IMR-90 (cell line): ENCODE results near the gene TOB2. TPM values are rescaled to one million over a fixed set of nuclear protein-coding genes. Genes with fewer than 3 reads are reported as not detected.
A peak's percentile ranks its signal among the peaks of the same experiment; 100 is the strongest.

Source experiments
- ATAC-seq: fragments of 200-7000 bp; cut with Tn5 transposase; 2 replicates; pipeline ENCODE4 v1.9.1; 2020; ENCODE audit warnings: low read depth, mild to moderate bottlenecking, moderate library complexity
- BruUV-seq: library from RNA; stranded (reverse); fragments of 400-500 nt; replicated peaks from 2 replicates; lab custom pipeline; 2021; lab: Mats Ljungman, UMichigan
- CTCF ChIA-PET: fragments of 300-600 bp; formaldehyde crosslinking; extraction: SDS; loops from one replicate; lab custom pipeline; 2021; ENCODE audit warnings: antibody characterized with exemption; lab: Yijun Ruan, JAX
- POLR2A ChIA-PET: fragments of 300-600 bp; sonication (Branson Sonifier 250); formaldehyde crosslinking; loops from one replicate; lab custom pipeline; 2022; ENCODE audit warnings: antibody characterized with exemption; ENCODE audit not compliant: unreplicated experiment; lab: Charles Lee
- DNase-seq: peaks from one replicate; pipeline ENCODE4 v3.0.0; 2013
- H2AFZ ChIP-seq: replicated peaks from 2 replicates; pipeline ENCODE3; 2013; ENCODE audit warnings: low read length, mild to moderate bottlenecking; ENCODE audit not compliant: poor library complexity
- H2AK5ac ChIP-seq: 2 replicates; pipeline ENCODE4 v1.6.1; 2013; ENCODE audit warnings: low read depth, low read length, inconsistent platforms
- H2AK9ac ChIP-seq: replicated peaks from 2 replicates; pipeline ENCODE3; 2013; ENCODE audit warnings: mild to moderate bottlenecking, low read depth, low read length, moderate library complexity; ENCODE audit not compliant: poor library complexity
- H2BK120ac ChIP-seq: 2 replicates; pipeline ENCODE4 v1.6.1; 2013; ENCODE audit warnings: low read depth, low read length, inconsistent platforms
- H2BK15ac ChIP-seq: 3 replicates; pipeline ENCODE4 v1.6.1; 2013; ENCODE audit warnings: low read depth, low read length, inconsistent platforms
- H2BK20ac ChIP-seq: 2 replicates; pipeline ENCODE4 v1.6.1; 2013; ENCODE audit warnings: low read depth, mild to moderate bottlenecking, inconsistent platforms, low read length, moderate library complexity
- H2BK5ac ChIP-seq: 2 replicates; pipeline ENCODE4 v1.6.1; 2013; ENCODE audit warnings: mild to moderate bottlenecking, low read depth, low read length, inconsistent platforms; ENCODE audit not compliant: poor library complexity, severe bottlenecking
- H3K14ac ChIP-seq: replicated peaks from 2 replicates; pipeline ENCODE4 v1.6.1; 2013; ENCODE audit warnings: low read depth, low read length, inconsistent platforms
- H3K18ac ChIP-seq: 2 replicates; pipeline ENCODE4 v1.6.1; 2013; ENCODE audit warnings: low read depth, low read length, control low read depth
- H3K23ac ChIP-seq: 2 replicates; pipeline ENCODE4 v1.6.1; 2013; ENCODE audit warnings: low read depth, low read length, inconsistent platforms
- H3K27ac ChIP-seq: 2 replicates; pipeline ENCODE4 v1.5.1; 2013; ENCODE audit warnings: mild to moderate bottlenecking, control low read depth, low read length; ENCODE audit not compliant: insufficient read depth
- H3K27me3 ChIP-seq: 2 replicates; pipeline ENCODE4 v1.6.1; 2013; ENCODE audit warnings: low read length; ENCODE audit not compliant: control insufficient read depth, insufficient read depth
- H3K36me3 ChIP-seq: 2 replicates; pipeline ENCODE4 v1.6.1; 2013; ENCODE audit warnings: low read length, mixed read lengths; ENCODE audit not compliant: control insufficient read depth, insufficient read depth
- H3K4ac ChIP-seq: 2 replicates; pipeline ENCODE4 v1.6.1; 2013; ENCODE audit warnings: low read depth, low read length, inconsistent platforms
- H3K4me1 ChIP-seq: 2 replicates; pipeline ENCODE4 v1.6.1; 2013; ENCODE audit warnings: low read length, mixed read lengths; ENCODE audit not compliant: control insufficient read depth, insufficient read depth
- H3K4me2 ChIP-seq: 2 replicates; pipeline ENCODE4 v1.6.1; 2013; ENCODE audit warnings: low read depth, mild to moderate bottlenecking, control low read depth, low read length, moderate library complexity
- H3K4me3 ChIP-seq: 2 replicates; pipeline ENCODE4 v1.5.1; 2013; ENCODE audit warnings: low read depth, mild to moderate bottlenecking, control low read depth, low read length, moderate library complexity; ENCODE audit not compliant: insufficient read depth
- H3K56ac ChIP-seq: 2 replicates; pipeline ENCODE4 v1.6.1; 2013; ENCODE audit warnings: low read length, inconsistent platforms; ENCODE audit not compliant: insufficient read depth; ENCODE audit errors: extremely low read depth
- H3K79me1 ChIP-seq, 2 experiments: 2 replicates each; pipeline ENCODE4 v1.6.1; 2013; ENCODE audit warnings: low read length in 2 of 2, inconsistent platforms in 1 of 2, low read depth in 1 of 2
- H3K9ac ChIP-seq: 2 replicates; pipeline ENCODE4 v1.6.1; 2013; ENCODE audit warnings: low read depth, low read length, control low read depth
- H3K9me1 ChIP-seq: 2 replicates; pipeline ENCODE4 v1.6.1; 2013; ENCODE audit warnings: low read length, inconsistent platforms; ENCODE audit not compliant: insufficient read depth
- H3K9me3 ChIP-seq: 2 replicates; pipeline ENCODE4 v1.6.1; 2013; ENCODE audit warnings: low read length; ENCODE audit not compliant: control insufficient read depth, insufficient read depth
- H4K20me1 ChIP-seq: 2 replicates; pipeline ENCODE4 v1.6.1; 2013; ENCODE audit warnings: low read length, inconsistent platforms; ENCODE audit not compliant: insufficient read depth
- H4K5ac ChIP-seq: 2 replicates; pipeline ENCODE4 v1.6.1; 2013; ENCODE audit warnings: mild to moderate bottlenecking, low read depth, low read length, control low read depth
- H4K8ac ChIP-seq, 2 experiments: 2 replicates each; pipeline ENCODE4 v1.6.1; 2013; ENCODE audit warnings: low read depth in 2 of 2, low read length in 2 of 2, control low read depth in 1 of 2, inconsistent platforms in 1 of 2
- H4K91ac ChIP-seq: 2 replicates; pipeline ENCODE4 v1.6.1; 2013; ENCODE audit warnings: low read depth, low read length, inconsistent platforms; ENCODE audit not compliant: insufficient read depth
- BHLHE40 ChIP-seq: fragments of 150-350 bp; IDR thresholded peaks from 2 replicates; pipeline ENCODE4 v1.6.1; 2016; ENCODE audit warnings: mild to moderate bottlenecking, low read depth, low read length
- CEBPB ChIP-seq: IDR thresholded peaks from 2 replicates; pipeline ENCODE4 v1.6.1; 2012; ENCODE audit warnings: low read depth, low read length, improper control_type of control experiment
- CHD1 ChIP-seq: IDR thresholded peaks from 2 replicates; pipeline ENCODE4 v1.6.1; 2012; ENCODE audit warnings: low read depth, low read length, improper control_type of control experiment
- ELK1 ChIP-seq: fragments of 150-350 bp; IDR thresholded peaks from 2 replicates; pipeline ENCODE4 v1.6.1; 2016; ENCODE audit warnings: low read depth, mild to moderate bottlenecking, low read length, moderate library complexity, borderline replicate concordance
- FOS ChIP-seq: fragments of 150-350 bp; IDR thresholded peaks from 2 replicates; pipeline ENCODE4 v1.6.1; 2016; ENCODE audit warnings: low read depth, low read length
- MAFK ChIP-seq: IDR thresholded peaks from 2 replicates; pipeline ENCODE4 v1.6.1; 2012; ENCODE audit warnings: low read depth, low read length, improper control_type of control experiment
- MAZ ChIP-seq: IDR thresholded peaks from 2 replicates; pipeline ENCODE4 v1.6.1; 2012; ENCODE audit warnings: low read depth, mild to moderate bottlenecking, low read length, improper control_type of control experiment, moderate library complexity, borderline replicate concordance
- MXI1 ChIP-seq: IDR thresholded peaks from 2 replicates; pipeline ENCODE4 v1.6.1; 2012; ENCODE audit warnings: low read depth, mild to moderate bottlenecking, low read length, moderate library complexity, borderline replicate concordance
- NFE2L2 ChIP-seq: fragments of 150-350 bp; IDR thresholded peaks from 2 replicates; pipeline ENCODE4 v1.6.1; 2016; ENCODE audit warnings: low read depth, mild to moderate bottlenecking, low read length
- POLR2A ChIP-seq: IDR thresholded peaks from 2 replicates; pipeline ENCODE4 v1.6.1; 2012; ENCODE audit warnings: mild to moderate bottlenecking, low read depth, low read length
- RAD21 ChIP-seq: IDR thresholded peaks from 2 replicates; pipeline ENCODE4 v1.6.1; 2012; ENCODE audit warnings: low read length, improper control_type of control experiment
- RCOR1 ChIP-seq: IDR thresholded peaks from 2 replicates; pipeline ENCODE4 v1.6.1; 2012; ENCODE audit warnings: mild to moderate bottlenecking, low read length, improper control_type of control experiment; ENCODE audit not compliant: insufficient replicate concordance
- RFX5 ChIP-seq: IDR thresholded peaks from 2 replicates; pipeline ENCODE4 v1.8.0; 2012; ENCODE audit warnings: low read depth, mild to moderate bottlenecking, low read length, moderate library complexity
- SMC3 ChIP-seq: fragments of 150-350 bp; IDR thresholded peaks from 2 replicates; pipeline ENCODE4 v1.6.1; 2016; ENCODE audit warnings: low read depth, mild to moderate bottlenecking, antibody characterized with exemption, low read length, moderate library complexity
- USF2 ChIP-seq: fragments of 150-350 bp; IDR thresholded peaks from 2 replicates; pipeline ENCODE4 v1.6.1; 2017; ENCODE audit warnings: mild to moderate bottlenecking, antibody characterized with exemption, low read length, low read depth
- WGBS, 2 experiments: methylation state at CpG; one replicate each; pipeline versions ENCODE4 v1.1.5 to v1.1.7; 2013; ENCODE audit warnings: missing lambda C conversion rate in 2 of 2; ENCODE audit not compliant: insufficient read length in 1 of 2; ENCODE audit errors: extremely low coverage in 2 of 2; 5-methylcytosine and 5-hydroxymethylcytosine counted together
- dilution Hi-C: fragments of 300-500 bp; cut with HindIII; formaldehyde crosslinking; loops from one replicate; pipeline ENCODE4 v1.14.3; 2018; ENCODE audit warnings: low sequenced_read_pairs; ENCODE audit not compliant: unreplicated experiment
- in situ Hi-C: fragments of 300-500 bp; cut with MboI; formaldehyde crosslinking; loops from 3 replicates; pipeline ENCODE4 v1.14.3; 2019; ENCODE audit warnings: low sequenced_read_pairs, inconsistent platforms, mixed read lengths
- intact Hi-C: fragments of 100-400 bp; cut with micrococcal nuclease; formaldehyde crosslinking; loops from 2 replicates; pipeline ENCODE4 v1.10.0; 2022
- polyA plus RNA-seq, 3 experiments: library from polyadenylated mRNA; depleted of rRNA; stranded (reverse); fragments of >200 nt; gene quantifications; 2 replicates each; pipeline ENCODE4 v1.2.3, GENCODE V29; 2012; ENCODE audit warnings: low replicate concordance in 1 of 3
- total RNA-seq: library from RNA; depleted of rRNA; stranded (reverse); fragments of >200 nt; gene quantifications from 2 replicates; pipeline ENCODE4 v1.2.3, GENCODE V29; 2012

The TOB2 gene
- total and polyA plus RNA-seq, 2 of the 4 experiments (the other 2 are of a cell fraction), result 17.4 to 23.3 TPM

- peak overlapping the region; percentile 90 for H2AFZ ChIP-seq
- no peaks in the 10 kb centered on the region for H3K27me3 ChIP-seq
- peak overlapping the region; percentile 24; the same call in 1 of the 3 replicates for H2BK15ac ChIP-seq
- peaks cover 49% of the 10 kb centered on the region for H4K20me1 ChIP-seq
- peak overlapping the region; percentile 86 for H4K91ac ChIP-seq
- WGBS, 2 experiments, result no CpG with 5 or more reads among the region's 22 CpGs
- intact Hi-C loops (loop anchor here (1.0 to 2.0 kb wide), 4 partner anchors 65 to 160 kb away; partner anchors contain the start of gene TEF), in situ Hi-C loops (no loop called here), dilution Hi-C loops (no loop called here)
- peak overlapping the region; percentile 93 for H3K9ac ChIP-seq
- peak overlapping the region; percentile 81 for H2AK5ac ChIP-seq
- no TSS peak for BruUV-seq
- POLR2A ChIA-PET, result interaction anchor here (0.6 kb wide), 1 partner anchor 93 kb away, joined by 4 read pairs; no protein-coding TSS in a partner anchor
- DNase-seq (no peak), ATAC-seq (no peak)
- H3K23ac ChIP-seq, result peak overlapping the region; percentile 88
- H3K36me3 ChIP-seq, result peaks cover 5% of the 10 kb centered on the region
- peak overlapping the region; percentile 57 to 76; a peak in 3 of 4 replicates for H4K8ac ChIP-seq
- H3K56ac ChIP-seq, result peak overlapping the region; percentile 79
- H4K5ac ChIP-seq, result peak overlapping the region; percentile 54; the same call in 1 of the 2 replicates
- H3K4ac ChIP-seq, result peak overlapping the region; percentile 89
- no peak overlapping the region for H2BK20ac ChIP-seq
- peaks cover 13 to 44% of the 10 kb centered on the region in 2 experiments for H3K79me1 ChIP-seq
- peak overlapping the region; percentile 38; the same call in 1 of the 2 replicates for H3K18ac ChIP-seq
- H2AK9ac ChIP-seq, result peak overlapping the region; percentile 99
- peak overlapping the region; percentile 97 for H3K4me3 ChIP-seq
- H3K4me1 ChIP-seq, result peaks cover 3% of the 10 kb centered on the region
- CTCF ChIA-PET, result no interaction called here
- peak overlapping the region; percentile 97 for H3K27ac ChIP-seq
- peaks cover 12% of the 10 kb centered on the region for H3K9me1 ChIP-seq
- peak overlapping the region; percentile 85 for H3K4me2 ChIP-seq
- peak overlapping the region; percentile 88 for H2BK5ac ChIP-seq
- H3K14ac ChIP-seq, result peak overlapping the region; percentile 89
- H3K9me3 ChIP-seq, result no peaks in the 10 kb centered on the region
- no peak overlapping the region for H2BK120ac ChIP-seq
- no peak for TF ChIP-seq CHD1
- TF ChIP-seq MAFK, result no peak
- no peak for TF ChIP-seq USF2
- no peak for TF ChIP-seq SMC3
- no peak for TF ChIP-seq RFX5
- no peak for TF ChIP-seq RAD21
- TF ChIP-seq RCOR1, result no peak
- TF ChIP-seq BHLHE40, result no peak
- TF ChIP-seq NFE2L2, result no peak
- no peak for TF ChIP-seq MXI1
- TF ChIP-seq POLR2A, result no peak
- no peak for TF ChIP-seq MAZ
- no peak for TF ChIP-seq FOS
- no peak for TF ChIP-seq CEBPB
- no peak for TF ChIP-seq ELK1
Observed at GRCh38 chr22:41445129-41446056, 1.2 kb downstream of the TOB2 start.
